GM12878 (cell line): ENCODE data around the gene CENPX. TPM values are rescaled to one million over a fixed set of nuclear protein-coding genes. Genes with fewer than 3 reads are reported as not detected.

Source experiments
- ATAC-seq: fragments of 200-7000 bp; cut with Tn5 transposase; 3 replicates; pipeline ENCODE4 v1.9.1; 2020; ENCODE audit warnings: mild to moderate bottlenecking, moderate library complexity
- BruUV-seq: library from RNA; stranded (reverse); fragments of 400-500 nt; replicated peaks from 2 replicates; lab custom pipeline; 2021; lab: Mats Ljungman, UMichigan
- CTCF ChIA-PET: fragments of 300-600 bp; sonication (Branson Sonifier 250); formaldehyde crosslinking; extraction: SDS; loops from one replicate; lab custom pipeline; 2021; ENCODE audit warnings: inconsistent platforms; lab: Yijun Ruan, JAX
- POLR2A ChIA-PET: fragments of 350-600 bp; formaldehyde crosslinking; extraction: SDS; loops from one replicate; lab custom pipeline; 2021; ENCODE audit warnings: inconsistent platforms; lab: Charles Lee
- RAD21 ChIA-PET: fragments of 300-600 bp; sonication (Branson Sonifier 250); formaldehyde crosslinking; loops from one replicate; lab custom pipeline; 2023; ENCODE audit warnings: antibody characterized with exemption; ENCODE audit not compliant: unreplicated experiment; lab: Charles Lee
- SMC1A ChIA-PET: fragments of 300-600 bp; sonication (Branson Sonifier 250); formaldehyde crosslinking; loops from one replicate; lab custom pipeline; 2023; ENCODE audit not compliant: unreplicated experiment, uncharacterized antibody; lab: Charles Lee
- DNase-seq: peaks from one replicate; pipeline ENCODE4 v3.0.0-alpha.2; 2011; ENCODE audit warnings: low read depth, low spot score
- FAIRE-seq: peaks from 3 replicates; lab custom pipeline; 2011; peaks lifted over from hg19 to GRCh38; lab: Jason Lieb, UNC
- H2AFZ ChIP-seq: 2 replicates; pipeline ENCODE4 v1.6.0; 2011; ENCODE audit warnings: low read depth, low read length, control low read depth; ENCODE audit not compliant: control insufficient read depth
- H3K27ac ChIP-seq: 2 replicates; pipeline ENCODE4 v1.5.1; 2011; ENCODE audit warnings: control low read depth; ENCODE audit not compliant: control insufficient read depth, insufficient read depth
- H3K27me3 ChIP-seq, 2 experiments: replicated peaks in 1 of 2; 2 replicates each; pipeline versions ENCODE4 v1.6.0 to v1.6.1; 2011; ENCODE audit warnings: low read length in 1 of 2; ENCODE audit not compliant: control insufficient read depth in 2 of 2, insufficient read depth in 2 of 2
- H3K36me3 ChIP-seq, 2 experiments: 2 replicates each; pipeline ENCODE4 v1.5.1; 2011; ENCODE audit warnings: low read length in 1 of 2; ENCODE audit not compliant: control insufficient read depth in 2 of 2, insufficient read depth in 2 of 2
- H3K4me1 ChIP-seq: 2 replicates; pipeline ENCODE4 v1.6.1; 2011; ENCODE audit warnings: mild to moderate bottlenecking, low read length, moderate library complexity, mixed read lengths; ENCODE audit not compliant: control insufficient read depth, insufficient read depth
- H3K4me2 ChIP-seq: 2 replicates; pipeline ENCODE4 v1.6.0; 2011; ENCODE audit warnings: control low read depth; ENCODE audit not compliant: control insufficient read depth, insufficient read depth
- H3K4me3 ChIP-seq: fragments of 200-600 bp; sonication (generic); 2 replicates; pipeline ENCODE4 v1.5.1; 2016
- H3K79me2 ChIP-seq: 2 replicates; pipeline ENCODE4 v1.6.0; 2011; ENCODE audit warnings: low read length; ENCODE audit not compliant: control insufficient read depth, insufficient read depth
- H3K9ac ChIP-seq: 2 replicates; pipeline ENCODE4 v1.8.0; 2011; ENCODE audit warnings: low read length, control low read depth, mixed read lengths; ENCODE audit not compliant: control insufficient read depth, insufficient read depth
- H3K9me3 ChIP-seq: replicated peaks from 3 replicates; pipeline ENCODE4 v1.5.1; 2011; ENCODE audit warnings: mild to moderate bottlenecking, low read length; ENCODE audit not compliant: control insufficient read depth, insufficient read depth
- H4K20me1 ChIP-seq: 2 replicates; pipeline ENCODE4 v1.6.0; 2011; ENCODE audit not compliant: control insufficient read depth, insufficient read depth
- BACH1 ChIP-seq: fragments of 450-650 bp; IDR thresholded peaks from 2 replicates; pipeline ENCODE4 v1.6.1; 2017; ENCODE audit warnings: mild to moderate bottlenecking, borderline replicate concordance
- CREB1 ChIP-seq: IDR thresholded peaks from 2 replicates; pipeline ENCODE4 v1.6.1; 2012; ENCODE audit warnings: low read depth, mild to moderate bottlenecking, inconsistent platforms
- IKZF1 ChIP-seq: fragments of 450-650 bp; conservative IDR thresholded peaks from 2 replicates; pipeline ENCODE4 v1.6.1; 2017; ENCODE audit warnings: antibody characterized with exemption, mild to moderate bottlenecking
- IRF3 ChIP-seq: fragments of 450-650 bp; IDR thresholded peaks from 2 replicates; pipeline ENCODE4 v1.6.1; 2014; ENCODE audit warnings: mild to moderate bottlenecking
- LARP7 ChIP-seq: fragments of 450-650 bp; IDR thresholded peaks from 2 replicates; pipeline ENCODE4 v1.6.1; 2017; ENCODE audit warnings: mild to moderate bottlenecking
- MTA3 ChIP-seq: IDR thresholded peaks from 2 replicates; pipeline ENCODE4 v1.6.1; 2012; ENCODE audit warnings: low read length, inconsistent platforms, borderline replicate concordance
- PBX3 ChIP-seq: IDR thresholded peaks from 2 replicates; pipeline ENCODE4 v1.6.1; 2011; ENCODE audit warnings: mild to moderate bottlenecking, low read depth, low read length, moderate library complexity; ENCODE audit not compliant: insufficient replicate concordance
- POLR2AphosphoS5 ChIP-seq: IDR thresholded peaks from 2 replicates; pipeline ENCODE4 v1.6.1; 2011; ENCODE audit warnings: mild to moderate bottlenecking, low read length, inconsistent platforms
- RBBP5 ChIP-seq: fragments of 200-600 bp; sonication (generic); conservative IDR thresholded peaks from 2 replicates; pipeline ENCODE4 v1.6.1; 2016
- RCOR1 ChIP-seq: conservative IDR thresholded peaks from 2 replicates; pipeline ENCODE4 v1.6.1; 2012; ENCODE audit warnings: low read depth, low read length, improper control_type of control experiment
- SP1 ChIP-seq: IDR thresholded peaks from one replicate; pipeline ENCODE4 v1.6.1; 2011; ENCODE audit warnings: low read depth, low read length
- STAT3 ChIP-seq: IDR thresholded peaks from 2 replicates; pipeline ENCODE4 v1.6.1; 2011; ENCODE audit warnings: low read depth, low read length, improper control_type of control experiment
- TCF3 ChIP-seq: IDR thresholded peaks from 2 replicates; pipeline ENCODE4 v1.6.1; 2012; ENCODE audit warnings: low read depth, mild to moderate bottlenecking, low read length, borderline replicate concordance; ENCODE audit not compliant: insufficient read depth
- TCF7 ChIP-seq: IDR thresholded peaks from 2 replicates; pipeline ENCODE4 v1.6.1; 2014; ENCODE audit warnings: antibody characterized with exemption, borderline replicate concordance
- USF1 ChIP-seq: IDR thresholded peaks from 2 replicates; pipeline ENCODE4 v1.6.1; 2011; ENCODE audit warnings: borderline replicate concordance, low read depth, mild to moderate bottlenecking, moderate library complexity, mixed read lengths, low read length; ENCODE audit not compliant: insufficient read depth; ENCODE audit errors: extremely low read length
- WGBS: methylation state at CpG from one replicate; pipeline ENCODE4 v1.1.6; 2016; ENCODE audit warnings: low lambda C conversion rate; ENCODE audit not compliant: insufficient replicate concordance, insufficient coverage; ENCODE audit errors: missing lambda C conversion rate; 5-methylcytosine and 5-hydroxymethylcytosine counted together
- in situ Hi-C: fragments of 300-500 bp; cut with MboI; formaldehyde crosslinking; loops from 9 replicates; pipeline ENCODE4 v1.14.3; 2018; ENCODE audit warnings: mixed read lengths
- intact Hi-C: fragments of 100-400 bp; cut with micrococcal nuclease; formaldehyde crosslinking; loops from one replicate; pipeline ENCODE4 v1.14.2; 2022; ENCODE audit not compliant: unreplicated experiment
- polyA plus RNA-seq, 11 experiments: library from polyadenylated mRNA; depleted of rRNA in 4 of 11; unstranded in 6 of 11; stranded (reverse) in 5 of 11; fragments of >200 nt; fragmentation: Nextera tagmentation in 4 of 11; fragmentation: Illumina TruSeq in 1 of 11; extraction: Ambion mirVana in 4 of 11; extraction: Trizol in 1 of 11; gene quantifications; 1 replicate in 1 of 11; 2 replicates in 10 of 11; pipeline versions ENCODE4 v1.2.1 to v1.2.3, GENCODE V29; 2011 to 2016; ENCODE audit warnings: inconsistent platforms in 2 of 11, missing spikeins in 2 of 11, low read depth in 1 of 11
- total RNA-seq, 4 experiments: library from RNA; depleted of rRNA in 3 of 4; stranded (reverse); fragments of >200 nt in 3 of 4; fragmentation: Illumina TruSeq in 1 of 4; extraction: Trizol in 1 of 4; gene quantifications; 2 replicates each; pipeline versions ENCODE4 v1.2.1 to v1.2.3, GENCODE V29; 2013 to 2021

The CENPX gene
- total and polyA plus RNA-seq, 10 of the 15 experiments (the other 5 are each of a cell fraction or from before 2014, with no cell fraction given) = 11.7 to 182 (median 71.9) TPM

- TF ChIP-seq IKZF1 = no peak
- TF ChIP-seq CREB1 = no peak
- TF ChIP-seq SP1 = no peak
- TF ChIP-seq RCOR1 = no peak
- no peak for TF ChIP-seq LARP7
- TF ChIP-seq, all 136 proteins: peak for 0
- ATAC-seq (no peak), DNase-seq (no peak), FAIRE-seq (no peak)
- Histone ChIP-seq H3K27ac (no peak overlapping the region), H3K9me3 (no peaks in the 10 kb centered on the region), H2AFZ (no peak overlapping the region), H3K79me2 (no peaks in the 10 kb centered on the region), H3K4me1 (peaks cover 3% of the 10 kb centered on the region), H3K4me2 (no peak overlapping the region), H3K4me3 (no peak overlapping the region), H3K36me3 (peaks cover 3 to 10% of the 10 kb centered on the region in 2 experiments; a peak in 3 of 4 replicates), H4K20me1 (no peaks in the 10 kb centered on the region), H3K27me3 (no peaks in the 10 kb centered on the region), H3K9ac (no peak overlapping the region)
- ChIA-PET SMC1A (interaction anchor here (0.6 to 0.7 kb wide), 2 partner anchors 128 to 152 kb away, joined by 3 read pairs; no protein-coding TSS in a partner anchor), POLR2A (no interaction called here), RAD21 (no interaction called here), CTCF (no interaction called here)
- 93% methylated on average over 25 of the region's 26 CpGs for WGBS
- no TSS peak for BruUV-seq
- intact Hi-C loops (no loop called here), in situ Hi-C loops (no loop called here)
Measured at GRCh38 chr17:81983639-81984373, 38.9 kb downstream of the CENPX start.

- BruUV-seq = no TSS peak
- Histone ChIP-seq H3K79me2 (no peaks in the 10 kb centered on the region), H3K4me2 (no peak overlapping the region), H3K4me1 (peaks cover 7% of the 10 kb centered on the region), H3K36me3 (peaks cover 3 to 10% of the 10 kb centered on the region in 2 experiments; a peak in 3 of 4 replicates), H3K9me3 (no peaks in the 10 kb centered on the region), H3K4me3 (no peak overlapping the region), H3K9ac (no peak overlapping the region), H3K27ac (no peak overlapping the region), H4K20me1 (no peaks in the 10 kb centered on the region), H2AFZ (no peak overlapping the region), H3K27me3 (no peaks in the 10 kb centered on the region)
- WGBS = 93% methylated on average over 27 of the region's 35 CpGs
- ATAC-seq (no peak), FAIRE-seq (no peak), DNase-seq (no peak)
- ChIA-PET RAD21 (no interaction called here), SMC1A (no interaction called here), POLR2A (no interaction called here), CTCF (no interaction called here)
- in situ Hi-C loops = no loop called here
- intact Hi-C loops = no loop called here
- TF ChIP-seq MTA3 (no peak), TCF3 (no peak), TCF7 (no peak), BACH1 (no peak), IRF3 (no peak), STAT3 (no peak), POLR2AphosphoS5 (no peak), RBBP5 (no peak), PBX3 (no peak), USF1 (no peak)
Measured at GRCh38 chr17:81983011-81983638, 39.6 kb downstream of the CENPX start.
